ENCODE data around the gene ZFAND2B. TPM values are rescaled to one million over a fixed set of nuclear protein-coding genes. Genes with fewer than 3 reads are reported as not detected.

ZFAND2B gene
- total and polyA plus RNA-seq, 2 experiments from 2014 or later, result 16.3 to 30.0 TPM

GRCh38 chr2:219252570-219252899 lies 46.0 kb downstream of the ZFAND2B start (continued):
- TF ChIP-seq ZNF462 (CRISPR knock-in tag; IDR thresholded peaks at IDR 0.05), result no peak
- no peak for TF ChIP-seq NANOG (IDR thresholded peaks at IDR 0.05; ENCODE audit: borderline replicate concordance)
- no peak for TF ChIP-seq EZH2phosphoT487 (IDR thresholded peaks at IDR 0.05; ENCODE audit: unreplicated experiment)

DNA sequence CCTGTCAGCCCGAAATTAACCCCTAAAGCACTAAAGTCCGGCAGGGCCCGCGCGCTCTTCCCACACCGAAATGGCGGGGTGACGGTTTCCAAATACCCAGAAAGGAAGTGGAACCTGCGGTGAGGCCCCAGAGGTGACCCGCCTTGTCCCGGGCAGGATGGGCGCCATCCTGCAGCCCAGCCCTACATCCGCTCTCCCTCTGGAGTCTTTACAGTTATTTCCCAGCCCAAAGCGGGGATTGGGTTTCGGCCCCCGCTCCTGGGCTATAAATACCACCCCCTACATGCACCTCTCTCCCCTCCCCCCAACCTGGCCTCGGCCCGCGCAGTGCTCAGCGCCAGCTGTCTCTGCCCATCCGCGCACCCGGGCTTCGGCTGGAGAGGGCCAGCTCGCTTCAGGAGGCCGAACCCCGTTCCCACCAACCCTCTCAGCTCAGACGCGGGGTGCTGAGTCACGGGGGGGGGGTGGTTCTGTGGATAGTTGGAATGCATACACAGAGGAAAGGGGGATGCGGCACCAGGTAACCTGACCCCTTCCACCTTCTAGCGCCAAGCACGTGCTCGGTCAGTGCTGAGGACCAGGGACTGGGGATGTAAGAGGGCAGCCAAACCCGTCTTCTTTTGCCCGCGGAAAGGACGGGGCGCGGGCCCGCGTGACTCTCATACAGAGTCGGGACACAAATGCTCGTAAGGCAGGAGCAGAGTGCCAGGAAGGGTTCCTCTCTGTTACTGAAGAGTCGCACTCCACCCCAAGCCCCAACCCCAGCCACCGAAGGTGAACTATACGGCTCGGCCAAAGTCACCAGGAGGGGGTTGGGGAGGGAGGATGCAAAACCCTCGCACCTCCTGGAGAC lies 46.5 kb downstream of the ZFAND2B start, which contains the start of gene TUBA4B:
TUBA4B (plus strand) TSS at position 344 of the 853 bp plus-strand sequence; CDS start at position 509, 165 bp downstream.
- peak; percentile 66 for ATAC-seq
- peaks cover 7% of the 10 kb centered on the region; the same call in 1 of the 2 replicates for H3K4me1 ChIP-seq (ENCODE audit: insufficient read depth)
- H2AFZ ChIP-seq, result peak within 1 kb of the TSS; percentile 84
- H3K9me2 ChIP-seq (ENCODE audit: insufficient read depth), result no peaks in the 10 kb centered on the region
- Mint-ChIP-seq H3K4me1 (peaks cover 43% of the 10 kb centered on the region), H3K9me3 (no peaks in the 10 kb centered on the region), H3K36me3 (ENCODE audit: low read depth) (peaks cover 37% of the 10 kb centered on the region), H3K27me3 (ENCODE audit: insufficient read depth, low read depth, poor library complexity) (peaks cover 41% of the 10 kb centered on the region), H3K27ac (peak within 1 kb of the TSS; percentile 77), H3K4me3 (peak within 1 kb of the TSS; percentile 85)
- DNase-seq (ENCODE audit: low spot score), result peak; percentile 81
- H3F3A ChIP-seq (replicated peaks; ENCODE audit: low read depth), result no peaks in the 10 kb centered on the region; the same call in 1 of the 2 replicates
- peaks cover 48% of the 10 kb centered on the region for H3K27me3 ChIP-seq (ENCODE audit: insufficient read depth)
- H3K36me3 ChIP-seq (ENCODE audit: insufficient read depth), result peaks cover 3% of the 10 kb centered on the region; the same call in 1 of the 2 replicates
- H4K20me1 ChIP-seq (replicated peaks; ENCODE audit: insufficient read depth), result no peaks in the 10 kb centered on the region
- peak within 1 kb of the TSS; percentile 74 for H3K4me3 ChIP-seq
- no peaks in the 10 kb centered on the region for H3K79me2 ChIP-seq (replicated peaks; ENCODE audit: insufficient read depth)
- 0 out of 2 replicates have a peak, but pooled peaks have one; percentile 20 for TF ChIP-seq CREB1 (CRISPR knock-in tag; IDR thresholded peaks at IDR 0.05; ENCODE audit: low read depth)
- TF ChIP-seq, protein P1, sequence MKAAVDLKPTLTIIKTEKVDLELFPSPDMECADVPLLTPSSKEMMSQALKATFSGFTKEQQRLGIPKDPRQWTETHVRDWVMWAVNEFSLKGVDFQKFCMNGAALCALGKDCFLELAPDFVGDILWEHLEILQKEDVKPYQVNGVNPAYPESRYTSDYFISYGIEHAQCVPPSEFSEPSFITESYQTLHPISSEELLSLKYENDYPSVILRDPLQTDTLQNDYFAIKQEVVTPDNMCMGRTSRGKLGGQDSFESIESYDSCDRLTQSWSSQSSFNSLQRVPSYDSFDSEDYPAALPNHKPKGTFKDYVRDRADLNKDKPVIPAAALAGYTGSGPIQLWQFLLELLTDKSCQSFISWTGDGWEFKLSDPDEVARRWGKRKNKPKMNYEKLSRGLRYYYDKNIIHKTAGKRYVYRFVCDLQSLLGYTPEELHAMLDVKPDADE (IDR thresholded peaks at IDR 0.05), result 0 out of 2 replicates have a peak, but pooled peaks have one; percentile 47
- no peak for TF ChIP-seq ZNF114 (CRISPR knock-in tag; IDR thresholded peaks at IDR 0.05)
- no peak within 1 kb of the TSS for H3K27ac ChIP-seq (ENCODE audit: low read depth)
- peak within 1 kb of the TSS; percentile 96 for H3K4me2 ChIP-seq

Measured in GM23338 (cell line).